HG02571 (cell line): ENCODE measurements around the gene CDH13.

Experiments used
- ATAC-seq: cut with Tn5 transposase; IDR thresholded peaks from one replicate; pipeline ENCODE4 v1.9.1; 2021; ENCODE audit warnings: mild to moderate bottlenecking, moderate library complexity; ENCODE audit not compliant: unreplicated experiment

The CDH13 gene

GRCh38 chr16:82832821-82833220 lies 206.1 kb downstream of the CDH13 start:
- ATAC-seq: no peak

GRCh38 chr16:82833378-82833993 lies 206.7 kb downstream of the CDH13 start:
- no peak for ATAC-seq

GRCh38 chr16:82834151-82834815 lies 207.5 kb downstream of the CDH13 start:
- ATAC-seq: no peak

GRCh38 chr16:82835487-82836155 lies 208.9 kb downstream of the CDH13 start:
- ATAC-seq: no peak

GRCh38 chr16:82841108-82841507 lies 214.3 kb downstream of the CDH13 start:
- no peak for ATAC-seq

- ATAC-seq: no peak
Observed at GRCh38 chr16:82843606-82844271, 217.0 kb downstream of the CDH13 start.

- ATAC-seq: no peak
Observed at GRCh38 chr16:82845116-82845515, 218.3 kb downstream of the CDH13 start.

- ATAC-seq: no peak
Observed at GRCh38 chr16:82846806-82847205, 220.0 kb downstream of the CDH13 start.

GRCh38 chr16:82848013-82848412 lies 221.2 kb downstream of the CDH13 start:
- no peak for ATAC-seq

GRCh38 chr16:82852388-82853008 lies 225.7 kb downstream of the CDH13 start:
- ATAC-seq: no peak

- ATAC-seq: no peak
Observed at GRCh38 chr16:82855471-82855870, 228.7 kb downstream of the CDH13 start.

- no peak for ATAC-seq
Observed at GRCh38 chr16:82857693-82858365, 231.1 kb downstream of the CDH13 start.

- ATAC-seq: no peak
Observed at GRCh38 chr16:82859662-82860061, 232.9 kb downstream of the CDH13 start.

- ATAC-seq: no peak
Observed at GRCh38 chr16:82860071-82860470, 233.3 kb downstream of the CDH13 start.

GRCh38 chr16:82862057-82862456 lies 235.3 kb downstream of the CDH13 start:
- ATAC-seq: no peak

- no peak for ATAC-seq
Observed at GRCh38 chr16:82864332-82865040, 237.7 kb downstream of the CDH13 start.

- ATAC-seq: no peak
Observed at GRCh38 chr16:82865412-82865811, 238.6 kb downstream of the CDH13 start.

- ATAC-seq: no peak
Observed at GRCh38 chr16:82867485-82867884, 240.7 kb downstream of the CDH13 start.

GRCh38 chr16:82874271-82874670 lies 247.5 kb downstream of the CDH13 start:
- ATAC-seq: no peak

- no peak for ATAC-seq
Observed at GRCh38 chr16:82874672-82875071, 247.9 kb downstream of the CDH13 start.
